ENCODE data around the gene STK36.
A peak's percentile ranks its signal among the peaks of the same experiment; 100 is the strongest.

Gene STK36

GRCh38 chr2:218662827-218663226 is 9.1 kb upstream of the STK36 start:
- no peak for DNase-seq (ENCODE audit: low read depth, low spot score)

GRCh38 chr2:218663901-218664300 is 8.0 kb upstream of the STK36 start:
- no peak for DNase-seq (ENCODE audit: low read depth, low spot score)

GRCh38 chr2:218664653-218665052 is 7.2 kb upstream of the STK36 start:
- no peak for DNase-seq (ENCODE audit: low read depth, low spot score)

GRCh38 chr2:218671097-218671653 is 711 bp upstream of the STK36 start:
- no peak for DNase-seq (ENCODE audit: low read depth, low spot score)

DNA sequence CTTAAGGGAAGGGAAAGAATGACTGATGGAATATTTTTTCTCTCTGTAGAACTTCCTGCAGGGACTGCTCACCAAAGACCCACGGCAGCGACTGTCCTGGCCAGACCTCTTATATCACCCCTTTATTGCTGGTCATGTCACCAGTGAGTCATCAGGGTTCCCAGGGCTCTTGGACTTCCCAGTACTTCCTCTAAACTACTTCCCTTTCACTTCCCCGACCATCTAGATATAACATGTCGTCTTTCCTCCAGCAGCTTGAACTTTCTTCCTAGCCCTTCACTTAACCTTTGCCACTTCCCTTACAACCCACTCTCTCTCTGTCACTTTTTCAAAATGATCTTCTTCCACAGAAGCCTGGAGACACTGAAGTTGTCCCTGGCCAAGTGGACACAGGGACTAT is 7.2 kb downstream of the STK36 start:
- no peak for DNase-seq (ENCODE audit: low read depth, low spot score)

- no peak for DNase-seq (ENCODE audit: low read depth, low spot score)
Measured at GRCh38 chr2:218680061-218680460, 8.2 kb downstream of the STK36 start.

GRCh38 chr2:218687400-218688060 is 15.6 kb downstream of the STK36 start:
- peak; percentile 59 for DNase-seq (ENCODE audit: low read depth, low spot score)

DNA sequence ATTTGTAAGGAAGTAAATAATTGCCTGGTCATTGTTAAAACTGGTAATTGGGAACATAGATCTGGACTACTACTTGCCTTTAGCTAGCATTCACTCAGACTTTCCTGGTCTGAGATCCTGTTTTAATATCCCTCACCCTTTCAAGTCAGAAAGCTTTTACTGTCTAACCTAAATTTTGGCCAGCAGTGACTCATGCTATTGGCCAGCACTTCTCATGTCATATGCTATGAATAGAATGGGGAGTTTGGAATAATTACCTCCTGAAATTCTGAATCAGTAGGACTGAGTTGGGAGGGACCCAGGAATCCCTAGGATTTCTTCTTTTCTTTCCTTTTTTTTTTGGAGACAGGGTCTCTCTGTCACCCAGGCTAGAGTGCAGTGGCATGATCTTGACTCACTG is 19.3 kb downstream of the STK36 start:
- DNase-seq (ENCODE audit: low read depth, low spot score) = no peak

DNA sequence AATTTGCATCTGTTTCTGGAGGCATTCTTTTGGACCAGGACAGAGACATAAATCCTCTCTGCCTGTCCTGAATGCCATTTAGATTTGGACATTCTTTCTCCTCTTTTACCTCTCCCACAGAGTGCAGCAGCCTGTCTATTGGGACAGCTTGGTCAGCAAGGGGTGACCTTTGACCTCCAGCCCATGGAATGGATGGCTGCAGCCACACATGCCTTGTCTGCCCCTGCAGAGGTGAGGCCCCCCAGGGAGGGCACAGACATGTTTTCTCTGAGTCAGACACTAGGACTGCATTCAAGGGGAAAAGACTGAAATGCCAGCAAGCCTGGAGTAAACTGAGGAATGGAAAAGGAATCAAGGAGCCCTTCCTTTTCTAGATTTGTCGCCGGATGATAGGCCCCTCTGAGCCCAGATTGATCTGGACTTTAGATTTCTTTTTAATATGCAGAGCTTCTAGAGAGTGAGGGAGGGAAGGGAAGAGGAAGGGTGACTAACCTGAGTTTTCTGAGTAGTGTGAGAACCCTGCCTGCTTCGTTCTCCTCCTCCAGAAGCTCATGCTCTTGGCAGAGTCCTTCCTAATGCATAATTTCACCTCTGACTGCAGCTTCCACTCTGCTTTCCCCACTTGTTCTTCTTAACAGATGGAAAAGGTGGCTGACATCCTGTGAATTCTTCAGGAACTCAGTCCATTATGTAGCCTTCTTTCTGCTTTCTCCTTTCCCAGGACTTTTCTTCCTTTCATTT is 22.7 kb downstream of the STK36 start:
- DNase-seq (ENCODE audit: low read depth, low spot score) = no peak

- no peak for DNase-seq (ENCODE audit: low read depth, low spot score)
Measured at GRCh38 chr2:218698885-218699284, 27.0 kb downstream of the STK36 start.

DNA sequence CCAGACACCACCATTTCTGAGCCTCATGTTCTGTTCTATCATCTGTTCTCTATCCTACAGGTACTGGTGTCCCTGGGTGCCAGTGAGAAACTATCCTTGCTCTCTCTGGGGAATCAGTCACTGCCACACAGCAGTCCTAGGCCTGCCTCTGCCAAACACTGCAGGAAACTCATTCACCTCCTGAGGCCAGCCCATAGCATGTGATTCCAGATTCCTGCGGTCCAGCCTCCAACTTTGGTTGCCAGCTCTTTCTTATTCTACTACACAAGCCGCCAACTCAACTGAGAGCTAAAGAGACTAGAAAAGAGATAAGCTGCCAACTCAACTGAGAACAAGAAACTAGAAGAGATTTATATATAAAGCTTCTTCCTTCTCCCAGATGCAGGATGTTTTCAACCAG is 29.9 kb downstream of the STK36 start:
- DNase-seq (ENCODE audit: low read depth, low spot score) = no peak

DNA sequence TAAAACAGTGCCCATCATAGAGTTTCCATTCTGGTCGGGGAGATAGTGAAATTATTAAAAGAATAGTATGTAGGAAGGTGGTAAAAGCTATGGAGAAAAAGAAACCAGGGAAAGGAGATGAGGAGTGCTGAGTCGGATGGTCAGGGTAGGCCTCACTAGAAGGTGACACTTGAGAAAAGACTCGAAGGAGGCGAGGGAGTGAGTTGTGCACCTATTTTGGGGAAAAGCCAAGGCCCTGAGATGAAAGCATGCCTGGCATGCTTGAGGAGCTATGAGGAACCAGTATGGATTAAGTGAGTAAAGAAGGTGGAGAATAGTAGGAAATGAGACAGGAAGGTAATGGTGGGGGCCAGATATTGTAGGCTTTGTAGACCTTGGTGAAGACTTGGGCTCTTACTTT is 31.5 kb downstream of the STK36 start:
- no peak for DNase-seq (ENCODE audit: low read depth, low spot score)

DNA sequence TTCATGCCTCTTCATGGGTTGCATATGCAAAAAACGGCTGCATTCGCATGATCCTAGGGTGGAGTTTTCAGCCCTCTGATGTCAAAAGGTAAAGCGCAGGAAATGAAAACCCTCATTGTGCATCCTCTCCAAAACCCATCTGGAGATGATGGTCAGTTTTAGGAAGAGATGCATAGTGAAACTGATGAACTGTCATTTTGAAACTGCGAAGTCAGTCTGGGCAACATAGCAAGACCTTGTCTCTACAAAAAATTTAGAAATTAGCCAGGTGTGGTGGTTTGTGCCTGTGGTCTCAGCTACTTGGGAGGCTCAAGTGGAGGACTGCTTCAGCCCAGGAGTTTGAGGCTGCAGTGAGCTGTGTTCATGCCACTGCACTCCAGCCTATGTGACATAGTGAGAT is 36.2 kb downstream of the STK36 start:
- no peak for DNase-seq (ENCODE audit: low read depth, low spot score)

GRCh38 chr2:218709908-218710307 is 38.0 kb downstream of the STK36 start:
- DNase-seq (ENCODE audit: low read depth, low spot score) = no peak

DNA sequence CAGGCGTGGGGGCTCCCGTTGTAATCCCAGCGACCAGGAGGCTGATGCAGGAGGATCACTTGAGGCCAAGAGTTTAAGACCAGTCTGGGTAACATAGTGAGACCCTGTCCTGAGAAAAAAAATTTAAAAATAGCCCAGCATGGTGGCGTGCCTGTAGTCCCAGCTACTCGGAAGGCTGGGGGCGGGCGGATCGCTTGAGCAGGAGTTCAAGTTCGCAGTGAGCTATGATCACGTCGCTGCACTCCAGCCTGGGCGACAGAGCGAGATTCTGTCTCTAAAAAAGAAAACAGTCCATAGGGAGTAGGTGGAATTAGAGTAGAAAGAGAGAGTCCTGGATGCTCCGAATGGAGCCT is 38.4 kb downstream of the STK36 start:
- DNase-seq (ENCODE audit: low read depth, low spot score) = no peak

DNA sequence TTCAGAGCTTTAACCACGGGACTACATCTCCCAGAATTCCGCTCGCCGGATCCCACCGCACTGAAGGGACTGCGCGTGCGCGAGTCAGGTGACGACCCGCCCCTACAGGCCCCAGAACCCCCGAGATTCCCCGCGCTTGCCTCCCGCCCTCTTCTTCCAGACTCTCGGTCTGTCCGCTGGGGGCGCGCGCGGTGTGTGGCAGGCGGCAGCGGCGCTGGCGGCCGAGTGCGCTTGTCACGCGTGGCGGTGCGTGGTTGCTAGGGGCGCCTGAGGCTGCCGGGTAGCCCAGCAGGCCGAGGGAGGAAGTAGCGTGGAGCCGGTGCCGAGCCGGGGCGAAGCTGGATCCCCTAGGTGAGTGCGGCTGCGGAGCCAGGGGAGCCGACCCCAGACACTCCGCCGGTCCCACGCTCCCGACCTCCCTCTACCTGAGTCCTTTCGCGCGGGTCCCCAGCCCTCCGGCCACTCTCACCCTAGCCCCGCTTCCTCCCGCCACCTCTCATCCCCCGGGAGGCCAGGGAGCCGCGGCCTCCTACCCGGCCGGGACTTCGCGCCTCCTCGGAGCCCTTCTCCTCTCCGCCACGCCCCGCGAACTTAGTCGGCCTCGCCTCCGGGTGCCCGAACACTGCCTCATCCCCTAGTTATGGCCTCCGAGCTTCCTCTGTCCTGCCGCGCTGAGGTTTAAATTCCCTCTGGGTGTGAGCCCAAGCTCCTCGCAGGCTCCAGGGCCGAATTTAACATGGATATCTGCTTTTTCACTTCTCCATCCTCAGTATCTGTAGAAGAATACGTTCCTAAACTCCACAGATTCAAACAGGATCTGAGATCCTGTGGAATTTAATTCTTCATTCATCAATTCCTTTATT is 39.0 kb downstream of the STK36 start, which contains the start of gene TTLL4:
Gene TTLL4 (plus strand): TSS at position 149 of the 863 bp plus-strand sequence. CDS start 26,842 bp downstream, outside the sequence.
- DNase-seq (ENCODE audit: low read depth, low spot score) = peak; percentile 71

- DNase-seq (ENCODE audit: low read depth, low spot score) = no peak
Measured at GRCh38 chr2:218711550-218711929, 39.7 kb downstream of the STK36 start.

DNA sequence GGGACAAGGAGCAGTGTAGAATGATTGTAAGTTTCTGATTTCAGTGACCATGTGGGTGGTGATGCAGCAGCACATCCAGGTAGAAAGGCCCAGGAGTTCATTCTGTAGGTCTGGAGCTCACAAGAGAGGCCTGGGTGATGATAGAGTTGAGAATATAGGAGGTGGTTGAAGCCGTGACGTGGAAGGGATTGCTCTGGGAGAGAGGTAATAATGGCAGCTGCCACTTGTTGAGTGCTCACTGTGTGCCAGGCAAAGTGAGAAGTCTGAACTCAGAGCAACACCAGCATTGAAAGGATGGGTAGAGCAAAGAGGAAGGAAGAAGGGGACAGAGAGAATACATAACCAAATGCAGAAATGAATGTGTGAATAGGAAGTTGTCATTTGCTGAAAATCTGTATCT is 42.0 kb downstream of the STK36 start:
- DNase-seq (ENCODE audit: low read depth, low spot score) = no peak

- no peak for DNase-seq (ENCODE audit: low read depth, low spot score)
Measured at GRCh38 chr2:218716070-218716469, 44.2 kb downstream of the STK36 start.

- DNase-seq (ENCODE audit: low read depth, low spot score) = no peak
Measured at GRCh38 chr2:218717262-218717661, 45.4 kb downstream of the STK36 start.

GRCh38 chr2:218718058-218718457 is 46.2 kb downstream of the STK36 start:
- DNase-seq (ENCODE audit: low read depth, low spot score) = no peak

DNA sequence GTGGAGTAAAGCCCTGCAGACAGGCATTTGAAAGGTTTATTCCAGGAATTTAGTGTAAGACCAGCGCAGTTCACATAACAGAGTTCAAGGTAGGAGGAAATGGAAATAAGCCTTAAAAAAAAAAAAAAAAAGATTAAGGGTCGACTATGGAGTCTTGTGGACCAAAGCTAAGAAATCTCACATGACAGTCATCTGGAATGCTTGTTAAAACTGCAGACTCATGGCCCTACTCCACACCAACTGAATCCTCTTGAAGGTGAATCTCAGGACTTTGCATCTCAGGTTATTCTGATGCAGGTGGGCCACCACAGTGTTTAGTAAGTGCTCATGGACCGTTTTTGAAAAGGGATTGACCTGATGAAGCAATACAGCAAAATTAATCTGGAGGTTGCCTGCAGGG is 47.6 kb downstream of the STK36 start:
- DNase-seq (ENCODE audit: low read depth, low spot score) = no peak

Measured in iPS DF 19.7 (cell line).